HG03457 (cell line): ENCODE results near the gene ZNF821.
"Not testable (repeated sequence)": the region's sequence is repeated elsewhere in the genome, so short reads cannot be mapped to it uniquely, and the experiment has no call there.

Source experiments
- ATAC-seq: cut with Tn5 transposase; IDR thresholded peaks from one replicate; pipeline ENCODE4 v1.9.1; 2021; ENCODE audit warnings: moderate number of reproducible peaks; ENCODE audit not compliant: unreplicated experiment

ZNF821 gene

DNA sequence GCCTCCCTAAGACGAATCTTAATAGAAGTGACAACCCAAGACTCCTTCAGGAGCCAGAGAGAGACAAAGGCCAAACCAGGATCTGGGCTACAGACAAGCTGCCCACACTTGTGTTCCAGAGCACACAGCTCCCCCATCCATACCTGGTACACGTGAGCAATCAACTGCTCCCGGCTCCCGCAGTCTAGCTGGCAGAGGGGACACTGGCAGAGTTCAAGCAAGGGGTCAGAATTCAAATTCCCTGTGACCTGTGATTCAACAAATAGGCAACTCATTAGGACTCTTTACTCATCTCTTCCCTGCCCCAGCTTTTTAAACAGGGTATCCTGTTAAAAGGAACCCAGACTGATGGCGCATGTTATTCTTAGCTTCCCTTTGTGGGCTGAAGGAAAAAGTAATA, 20.0 kb downstream of the ZNF821 start:
- ATAC-seq = no peak

- ATAC-seq = no peak
These were observed 24.0 kb downstream of the ZNF821 start for GRCh38 chr16:71859762-71860521.

DNA sequence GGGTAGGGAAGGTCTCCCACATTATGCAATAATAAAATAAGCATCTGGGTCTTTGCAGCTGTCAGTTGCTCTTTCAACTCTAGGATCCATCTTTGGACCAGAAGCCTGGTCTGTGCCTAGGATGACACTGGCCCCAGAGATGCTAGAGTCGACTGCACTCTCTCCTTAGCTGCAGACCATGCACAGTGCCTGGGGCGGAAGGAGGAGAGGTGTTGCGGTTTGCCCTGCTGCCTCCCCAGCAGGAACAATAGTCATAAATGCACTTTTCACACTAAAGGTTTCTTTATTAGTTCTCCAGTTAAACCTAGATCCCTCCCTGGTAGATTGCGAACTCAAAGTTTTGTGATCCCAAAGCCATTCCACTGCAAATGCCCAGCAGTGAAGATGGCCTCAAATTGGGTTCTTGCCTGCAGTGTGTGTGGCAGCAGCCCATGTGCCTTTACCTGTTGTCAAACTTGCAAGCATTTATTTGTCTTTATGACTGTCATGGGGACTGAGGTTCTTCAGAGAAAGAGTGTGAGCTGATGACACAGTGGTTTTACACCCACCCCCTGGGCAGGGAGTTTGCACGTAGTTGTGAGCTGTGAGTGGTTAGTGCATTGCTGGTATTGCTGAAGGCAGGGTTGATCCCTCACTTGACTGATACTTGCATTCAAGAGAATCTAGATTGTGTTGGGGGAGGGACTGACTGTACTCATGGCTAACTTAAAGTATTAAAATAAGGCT, 27.9 kb downstream of the ZNF821 start:
- ATAC-seq = no peak

DNA sequence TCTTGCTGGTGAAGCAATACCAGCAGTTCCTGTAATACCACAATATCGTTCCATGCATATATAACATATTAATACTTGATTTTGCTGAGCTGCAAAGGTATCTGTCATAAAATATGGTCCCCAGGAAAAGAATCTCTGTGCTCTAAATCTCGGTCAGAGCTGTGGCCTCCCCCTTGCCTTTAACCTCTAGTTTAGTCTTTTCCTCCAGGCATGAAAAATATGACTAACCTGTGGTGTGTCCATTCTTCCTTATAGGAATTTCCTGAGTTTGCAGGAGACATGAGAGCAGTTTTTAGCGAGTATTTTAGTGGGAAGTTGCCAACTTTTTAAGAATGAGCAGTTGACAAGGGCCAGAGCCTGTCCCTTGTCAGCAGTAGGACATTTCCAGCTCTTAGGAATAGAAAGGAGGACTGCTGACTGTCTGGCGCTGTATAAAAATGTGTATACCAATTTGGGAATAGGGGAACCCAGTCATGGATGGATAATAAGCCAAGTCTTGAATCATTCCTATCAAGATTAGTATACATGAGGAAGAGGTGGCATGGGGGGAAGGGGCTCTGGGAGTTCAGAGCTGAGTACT, 29.5 kb downstream of the ZNF821 start:
- ATAC-seq = no peak

GRCh38 chr16:71853413-71853812, 30.6 kb downstream of the ZNF821 start:
- no peak for ATAC-seq

GRCh38 chr16:71852561-71852960, 31.4 kb downstream of the ZNF821 start:
- ATAC-seq = no peak

DNA sequence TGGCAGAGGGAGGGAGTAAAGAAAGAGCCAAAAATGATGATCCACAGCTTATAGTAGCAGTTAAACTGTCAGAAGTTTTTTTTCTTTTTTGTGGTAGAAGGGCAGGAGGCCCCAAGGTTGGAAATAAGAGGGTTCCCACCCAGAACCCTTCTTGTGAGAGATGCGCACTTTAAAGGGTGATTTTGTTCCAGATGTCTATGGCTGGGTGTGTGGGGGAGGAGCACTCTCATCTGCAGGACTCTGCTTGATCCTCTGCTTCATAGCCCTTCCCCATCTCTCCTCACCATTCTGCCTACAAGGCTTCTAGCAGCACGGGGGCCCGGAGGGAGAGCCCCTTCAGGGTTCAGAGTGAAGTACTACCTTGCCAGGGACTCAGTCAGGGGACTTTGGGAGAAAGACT, 31.8 kb downstream of the ZNF821 start:
- ATAC-seq = no peak

GRCh38 chr16:71851746-71852145, 32.2 kb downstream of the ZNF821 start:
- ATAC-seq = no peak

GRCh38 chr16:71848622-71849021, 35.4 kb downstream of the ZNF821 start:
- no peak for ATAC-seq

- no peak for ATAC-seq
These were observed 36.9 kb downstream of the ZNF821 start for GRCh38 chr16:71847096-71847495.

DNA sequence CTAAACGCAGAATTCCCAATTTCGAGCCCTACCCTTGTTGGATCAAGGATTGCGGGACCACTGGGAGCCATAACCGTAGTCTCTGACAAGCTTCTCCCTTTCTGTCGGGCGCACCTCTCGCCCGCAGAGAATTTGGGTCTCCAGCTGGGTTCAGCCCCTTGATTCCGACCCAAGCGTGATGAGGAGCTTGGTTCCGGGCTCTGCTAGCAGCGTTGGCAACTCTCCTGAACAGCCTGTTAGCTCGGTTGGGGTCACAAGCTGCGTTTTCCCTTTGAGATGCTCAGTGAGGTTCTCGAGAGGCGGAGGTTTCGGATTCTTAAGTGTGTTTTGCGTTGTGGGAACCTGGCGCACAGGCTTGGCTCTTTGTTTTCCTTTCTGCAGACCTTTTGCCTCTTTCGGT, 37.6 kb downstream of the ZNF821 start:
- ATAC-seq = no peak

GRCh38 chr16:71845639-71846430, 38.1 kb downstream of the ZNF821 start, which contains the start of gene ATXN1L:
TSS of gene ATXN1L (plus strand) at chr16:71845976. CDS start at chr16:71849741, 3,765 bp downstream.
- peak; percentile 62 for ATAC-seq

DNA sequence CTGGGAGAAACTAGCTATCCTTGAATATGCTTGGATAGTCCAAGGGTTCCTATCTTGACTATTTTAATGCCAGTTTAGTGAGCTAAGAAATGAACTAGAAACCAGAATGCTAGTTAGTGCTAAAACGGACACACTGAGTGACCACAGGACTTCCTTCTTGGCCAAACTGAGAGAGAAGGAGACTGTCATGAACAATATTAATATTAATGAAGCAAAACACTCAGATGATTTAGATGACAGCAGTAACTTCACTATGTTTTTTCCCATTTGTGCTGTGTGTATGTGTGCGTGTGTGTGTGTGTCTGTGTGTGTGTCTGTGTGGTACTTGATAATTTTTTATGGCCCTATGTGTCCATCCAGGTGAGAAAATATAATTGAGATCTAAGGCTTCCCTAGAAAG, 40.4 kb downstream of the ZNF821 start:
- no peak for ATAC-seq

- no peak for ATAC-seq
These were observed 43.9 kb downstream of the ZNF821 start for GRCh38 chr16:71840052-71840451.

GRCh38 chr16:71837150-71837549, 46.8 kb downstream of the ZNF821 start:
- no peak for ATAC-seq

GRCh38 chr16:71834291-71834690, 49.7 kb downstream of the ZNF821 start:
- no peak for ATAC-seq

DNA sequence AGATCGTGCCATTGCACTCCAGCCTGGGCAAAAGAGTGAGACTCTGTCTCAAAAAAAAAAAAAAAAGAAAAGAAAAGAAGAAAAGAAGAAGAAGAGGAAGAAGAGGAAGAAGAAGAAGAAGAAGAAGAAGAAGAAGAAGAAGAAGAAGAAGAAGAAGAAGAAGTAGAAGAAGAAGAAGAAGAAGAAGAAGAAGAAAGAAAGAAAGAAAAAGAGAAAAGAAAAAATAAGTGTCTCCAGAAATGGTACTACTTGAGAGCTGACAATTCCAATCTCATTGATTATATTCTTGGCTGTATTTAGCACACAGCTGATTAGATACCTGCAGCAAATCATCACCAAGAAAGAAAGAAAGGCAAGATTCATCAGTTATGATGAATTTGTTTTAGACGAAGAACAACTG, 51.9 kb downstream of the ZNF821 start:
- not testable (repeated sequence) for ATAC-seq

- ATAC-seq = not testable (repeated sequence)
These were observed 52.3 kb downstream of the ZNF821 start for GRCh38 chr16:71831698-71832097.

DNA sequence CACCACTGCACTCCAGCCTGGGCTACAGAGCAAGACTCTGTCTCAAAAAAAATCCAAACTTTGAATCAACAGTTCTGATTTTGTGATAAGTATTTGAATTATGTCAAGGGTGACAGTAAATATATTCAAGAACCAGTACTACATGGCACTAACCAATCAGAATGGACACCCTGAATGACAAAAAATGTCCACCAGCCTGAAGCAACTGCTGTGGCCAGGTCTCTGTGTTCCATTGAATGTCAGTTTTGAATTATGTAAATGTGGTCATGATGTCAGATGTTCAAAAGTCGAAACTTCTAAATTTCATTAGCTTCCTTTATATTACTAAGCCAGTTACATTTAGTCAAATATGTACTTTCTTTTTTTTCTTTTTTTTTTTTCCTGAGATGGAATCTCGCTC, 53.6 kb downstream of the ZNF821 start:
- ATAC-seq = no peak

DNA sequence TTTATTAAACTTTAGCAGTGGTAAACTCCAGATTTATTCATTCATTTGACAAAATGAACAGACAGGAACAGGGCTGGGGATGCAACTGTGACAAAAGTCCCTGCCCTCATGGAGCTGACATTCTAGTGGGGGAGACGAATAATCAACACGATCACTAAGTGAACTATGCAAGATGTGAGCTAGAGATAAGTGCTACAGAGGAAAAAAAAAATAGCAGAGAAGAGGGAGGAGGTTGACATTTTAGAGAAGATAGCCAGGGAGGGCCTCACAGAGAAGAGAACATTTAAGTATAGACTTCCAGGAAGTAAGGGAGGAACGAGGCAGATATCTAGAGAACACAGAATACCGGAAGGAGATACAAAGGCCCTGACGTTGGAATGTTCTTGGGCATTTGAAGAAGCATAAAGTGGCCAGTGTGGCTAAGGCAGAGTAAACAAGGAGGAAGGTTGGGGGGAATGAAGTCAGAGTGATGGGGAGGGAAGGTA, 57.4 kb downstream of the ZNF821 start:
- ATAC-seq = no peak

- not testable (repeated sequence) for ATAC-seq
These were observed 66.9 kb downstream of the ZNF821 start for GRCh38 chr16:71817155-71817500.
